Measurements from ENCODE around the gene KCTD18.

DNA sequence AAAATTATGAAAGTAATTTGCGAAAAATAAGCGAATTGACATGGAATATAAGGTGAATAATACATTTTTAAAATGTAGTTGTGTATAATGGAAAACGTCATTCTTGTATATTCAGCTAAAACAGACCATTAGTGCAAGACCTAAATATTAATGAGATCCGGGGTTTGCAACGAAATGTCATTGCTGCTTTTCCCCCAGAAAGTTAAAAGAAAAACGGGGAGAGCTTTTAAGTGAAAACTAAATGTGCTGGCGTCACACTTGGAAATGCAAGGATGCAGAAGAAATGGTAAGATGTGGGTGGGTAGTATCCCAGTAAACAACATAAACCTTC, 15.6 kb upstream of the KCTD18 start:
- TF ChIP-seq, protein P1, sequence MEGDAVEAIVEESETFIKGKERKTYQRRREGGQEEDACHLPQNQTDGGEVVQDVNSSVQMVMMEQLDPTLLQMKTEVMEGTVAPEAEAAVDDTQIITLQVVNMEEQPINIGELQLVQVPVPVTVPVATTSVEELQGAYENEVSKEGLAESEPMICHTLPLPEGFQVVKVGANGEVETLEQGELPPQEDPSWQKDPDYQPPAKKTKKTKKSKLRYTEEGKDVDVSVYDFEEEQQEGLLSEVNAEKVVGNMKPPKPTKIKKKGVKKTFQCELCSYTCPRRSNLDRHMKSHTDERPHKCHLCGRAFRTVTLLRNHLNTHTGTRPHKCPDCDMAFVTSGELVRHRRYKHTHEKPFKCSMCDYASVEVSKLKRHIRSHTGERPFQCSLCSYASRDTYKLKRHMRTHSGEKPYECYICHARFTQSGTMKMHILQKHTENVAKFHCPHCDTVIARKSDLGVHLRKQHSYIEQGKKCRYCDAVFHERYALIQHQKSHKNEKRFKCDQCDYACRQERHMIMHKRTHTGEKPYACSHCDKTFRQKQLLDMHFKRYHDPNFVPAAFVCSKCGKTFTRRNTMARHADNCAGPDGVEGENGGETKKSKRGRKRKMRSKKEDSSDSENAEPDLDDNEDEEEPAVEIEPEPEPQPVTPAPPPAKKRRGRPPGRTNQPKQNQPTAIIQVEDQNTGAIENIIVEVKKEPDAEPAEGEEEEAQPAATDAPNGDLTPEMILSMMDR (IDR thresholded peaks at IDR 0.05), result no peak
- TF ChIP-seq POLR2A (IDR thresholded peaks at IDR 0.05; ENCODE audit: low read depth) (no peak), POLR2AphosphoS5 (IDR thresholded peaks at IDR 0.05) (no peak)

All from esophagus muscularis mucosa (tissue), 3 donors.